PC-9 (cell line): ENCODE measurements around the gene TTC13. TPM values are rescaled to one million over a fixed set of nuclear protein-coding genes. Genes with fewer than 3 reads are reported as not detected.

Experiments
- BruUV-seq: library from RNA; stranded (reverse); fragments of 400-500 nt; replicated peaks from 2 replicates; lab custom pipeline; 2021; lab: Mats Ljungman, UMichigan
- CTCF ChIA-PET: fragments of 300-600 bp; sonication (Branson Sonifier 250); formaldehyde crosslinking; loops from one replicate; lab custom pipeline; 2022; ENCODE audit warnings: antibody characterized with exemption; lab: Charles Lee
- POLR2A ChIA-PET: fragments of 300-600 bp; sonication (Branson Sonifier 250); formaldehyde crosslinking; loops from one replicate; lab custom pipeline; 2022; ENCODE audit warnings: antibody characterized with exemption; ENCODE audit not compliant: unreplicated experiment; lab: Charles Lee
- DNase-seq, 2 experiments: peaks; one replicate each; pipeline versions ENCODE4 v3.0.0 to v3.0.0-alpha.2; 2015 to 2022; ENCODE audit warnings: mixed read lengths in 1 of 2
- H2AFZ ChIP-seq: fragments of 200-600 bp; sonication (generic); 2 replicates; pipeline ENCODE4 v1.8.1; 2017; ENCODE audit warnings: antibody characterized with exemption
- H3F3A ChIP-seq: fragments of 200-600 bp; sonication (generic); 2 replicates; pipeline ENCODE4 v1.8.1; 2017; ENCODE audit warnings: antibody characterized with exemption, mild to moderate bottlenecking, low read depth; ENCODE audit not compliant: insufficient read depth
- H3K27ac ChIP-seq: fragments of 200-600 bp; sonication (generic); 2 replicates; pipeline ENCODE4 v1.6.1; 2016; ENCODE audit warnings: mixed run types
- H3K27me3 ChIP-seq: fragments of 200-600 bp; sonication (generic); 2 replicates; pipeline ENCODE4 v1.6.1; 2016; ENCODE audit warnings: low read depth, mixed run types; ENCODE audit not compliant: insufficient read depth
- H3K36me3 ChIP-seq: fragments of 200-600 bp; sonication (generic); 2 replicates; pipeline ENCODE4 v1.6.1; 2016; ENCODE audit warnings: low read depth, mixed run types
- H3K4me1 ChIP-seq: fragments of 200-600 bp; sonication (generic); replicated peaks from 2 replicates; pipeline ENCODE4 v1.6.1; 2016; ENCODE audit warnings: mixed run types; ENCODE audit not compliant: insufficient read depth
- H3K4me2 ChIP-seq: fragments of 200-600 bp; sonication (generic); 2 replicates; pipeline ENCODE4 v1.6.1; 2017; ENCODE audit warnings: mixed run types
- H3K4me3 ChIP-seq: fragments of 200-600 bp; sonication (generic); 2 replicates; pipeline ENCODE4 v1.6.1; 2016; ENCODE audit warnings: mixed run types
- H3K79me2 ChIP-seq: fragments of 200-600 bp; sonication (generic); 2 replicates; pipeline ENCODE4 v1.6.1; 2017; ENCODE audit warnings: low read depth, mixed run types
- H3K9me2 ChIP-seq: fragments of 200-600 bp; sonication (generic); 2 replicates; pipeline ENCODE4 v1.8.1; 2017; ENCODE audit warnings: mild to moderate bottlenecking; ENCODE audit not compliant: insufficient read depth
- H3K9me3 ChIP-seq: fragments of 200-600 bp; sonication (generic); 2 replicates; pipeline ENCODE4 v1.8.1; 2016; ENCODE audit warnings: low read depth; ENCODE audit not compliant: insufficient read depth
- H4K20me1 ChIP-seq: fragments of 200-600 bp; sonication (generic); 2 replicates; pipeline ENCODE4 v1.8.1; 2017; ENCODE audit not compliant: insufficient read depth
- EZH2 ChIP-seq: fragments of 200-600 bp; sonication (generic); IDR thresholded peaks from 2 replicates; pipeline ENCODE4 v1.8.0; 2017; ENCODE audit warnings: antibody characterized with exemption, low read depth
- intact Hi-C: fragments of 100-400 bp; cut with micrococcal nuclease; formaldehyde crosslinking; loops from one replicate; pipeline ENCODE4 v1.10.0; 2022; ENCODE audit not compliant: unreplicated experiment
- total RNA-seq: library from RNA; stranded (reverse); gene quantifications from 2 replicates; pipeline ENCODE4 v1.2.3, GENCODE V29; 2021
- TF ChIP-seq, protein P1 (sequence below): fragments of 200-600 bp; sonication (generic); conservative IDR thresholded peaks from 2 replicates; pipeline ENCODE4 v1.6.1; 2017; ENCODE audit warnings: mixed run types, antibody characterized with exemption, mild to moderate bottlenecking, moderate library complexity

The TTC13 gene
- total RNA-seq, 1 experiment from 2014 or later, result 7.5 TPM

DNA sequence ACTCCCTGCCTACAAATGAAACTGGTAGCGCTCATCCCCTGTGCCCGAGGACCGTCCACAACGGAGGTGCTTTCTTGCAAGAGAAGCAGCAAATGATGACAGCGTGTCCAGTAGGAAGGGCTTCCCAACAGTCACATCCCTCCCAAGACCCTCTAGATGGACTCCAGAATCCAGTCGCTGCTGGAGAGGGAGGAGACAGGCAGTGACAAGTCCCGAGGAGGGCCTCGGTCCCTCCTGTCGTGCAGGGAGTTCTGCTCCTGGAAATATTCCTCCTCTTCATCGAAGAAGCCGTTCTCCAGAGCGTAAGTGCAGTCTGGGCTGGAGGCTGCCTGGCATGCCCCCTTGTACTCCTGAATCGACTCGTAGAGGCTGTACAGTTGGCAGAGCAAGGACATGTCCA is 41.0 kb upstream of the TTC13 start:
- Histone ChIP-seq H3K36me3 (no peaks in the 10 kb centered on the region), H3K27me3 (peaks cover 9% of the 10 kb centered on the region; the same call in 1 of the 2 replicates), H3K27ac (no peak overlapping the region), H2AFZ (peak overlapping the region; percentile 15; the same call in 1 of the 2 replicates), H3K79me2 (no peaks in the 10 kb centered on the region), H3F3A (no peaks in the 10 kb centered on the region), H3K4me2 (peak overlapping the region; percentile 66), H3K9me2 (no peaks in the 10 kb centered on the region), H3K4me3 (peak overlapping the region; percentile 26; the same call in 1 of the 2 replicates), H4K20me1 (no peaks in the 10 kb centered on the region), H3K9me3 (no peaks in the 10 kb centered on the region), H3K4me1 (peaks cover 5% of the 10 kb centered on the region; the same call in 1 of the 2 replicates)
- intact Hi-C loops, result no loop called here
- TF ChIP-seq, protein P1, sequence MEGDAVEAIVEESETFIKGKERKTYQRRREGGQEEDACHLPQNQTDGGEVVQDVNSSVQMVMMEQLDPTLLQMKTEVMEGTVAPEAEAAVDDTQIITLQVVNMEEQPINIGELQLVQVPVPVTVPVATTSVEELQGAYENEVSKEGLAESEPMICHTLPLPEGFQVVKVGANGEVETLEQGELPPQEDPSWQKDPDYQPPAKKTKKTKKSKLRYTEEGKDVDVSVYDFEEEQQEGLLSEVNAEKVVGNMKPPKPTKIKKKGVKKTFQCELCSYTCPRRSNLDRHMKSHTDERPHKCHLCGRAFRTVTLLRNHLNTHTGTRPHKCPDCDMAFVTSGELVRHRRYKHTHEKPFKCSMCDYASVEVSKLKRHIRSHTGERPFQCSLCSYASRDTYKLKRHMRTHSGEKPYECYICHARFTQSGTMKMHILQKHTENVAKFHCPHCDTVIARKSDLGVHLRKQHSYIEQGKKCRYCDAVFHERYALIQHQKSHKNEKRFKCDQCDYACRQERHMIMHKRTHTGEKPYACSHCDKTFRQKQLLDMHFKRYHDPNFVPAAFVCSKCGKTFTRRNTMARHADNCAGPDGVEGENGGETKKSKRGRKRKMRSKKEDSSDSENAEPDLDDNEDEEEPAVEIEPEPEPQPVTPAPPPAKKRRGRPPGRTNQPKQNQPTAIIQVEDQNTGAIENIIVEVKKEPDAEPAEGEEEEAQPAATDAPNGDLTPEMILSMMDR, result no peak
- no peak for TF ChIP-seq EZH2
- DNase-seq, result no peak
- no TSS peak for BruUV-seq
- ChIA-PET POLR2A (no interaction called here), CTCF (no interaction called here)

DNA sequence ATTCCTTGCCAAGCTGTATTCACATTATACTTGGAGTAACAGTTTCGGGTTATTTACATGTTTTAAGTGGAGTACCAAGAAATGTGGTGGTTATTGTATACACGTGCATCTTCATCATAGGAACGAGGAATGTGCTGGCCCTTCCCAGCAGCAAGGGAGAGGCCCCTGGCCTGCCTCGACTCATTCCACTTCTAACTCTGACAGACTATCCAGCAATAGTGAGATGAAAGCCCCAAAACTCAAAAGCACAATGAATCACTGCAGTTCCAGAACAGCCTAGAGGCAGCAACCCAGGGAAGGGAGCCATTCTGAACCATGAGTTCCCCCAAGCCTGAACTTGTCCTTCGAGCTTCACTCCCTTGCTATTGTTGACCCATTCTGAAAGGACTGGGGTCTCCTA is 38.3 kb upstream of the TTC13 start:
- POLR2A ChIA-PET, result no interaction called here
- no TSS peak for BruUV-seq
- H3K27ac ChIP-seq, result no peak overlapping the region

DNA sequence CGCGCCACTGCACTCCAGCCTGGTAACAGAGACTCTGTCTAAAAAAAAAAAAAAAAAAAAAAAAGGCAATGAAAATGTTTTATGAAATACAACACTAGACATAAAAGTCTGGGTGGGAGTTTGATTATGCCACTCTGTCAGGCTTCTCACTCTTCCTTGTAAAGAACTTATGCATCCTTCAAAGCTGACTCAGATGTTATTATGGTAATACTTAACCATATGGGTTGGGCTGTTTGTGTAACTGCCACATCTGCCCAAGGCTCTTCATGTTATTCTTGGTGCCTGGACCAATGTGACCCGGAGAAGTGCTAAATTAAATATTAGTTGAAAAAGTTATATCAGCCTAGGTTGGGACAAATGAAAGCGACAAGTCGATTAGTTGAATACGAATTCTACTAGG is 37.6 kb upstream of the TTC13 start:
- no peak overlapping the region for H3K27ac ChIP-seq

More for the DNA sequence above, 38.3 kb upstream of the TTC13 start:
- Histone ChIP-seq H2AFZ (no peak overlapping the region), H4K20me1 (no peaks in the 10 kb centered on the region), H3K4me1 (peaks cover 5% of the 10 kb centered on the region; the same call in 1 of the 2 replicates), H3K9me2 (no peaks in the 10 kb centered on the region), H3K27me3 (peaks cover 14% of the 10 kb centered on the region), H3F3A (no peaks in the 10 kb centered on the region), H3K36me3 (no peaks in the 10 kb centered on the region), H3K79me2 (no peaks in the 10 kb centered on the region), H3K4me2 (no peak overlapping the region), H3K9me3 (no peaks in the 10 kb centered on the region), H3K4me3 (no peak overlapping the region)
- TF ChIP-seq, protein P1, result no peak
- no peak for TF ChIP-seq EZH2
- intact Hi-C loops, result no loop called here
- DNase-seq, result no peak
- CTCF ChIA-PET, result no interaction called here

More for the DNA sequence above, 37.6 kb upstream of the TTC13 start:
- H3K79me2 ChIP-seq, result no peaks in the 10 kb centered on the region
- no peaks in the 10 kb centered on the region for H3K9me2 ChIP-seq
- H3K27me3 ChIP-seq, result peaks cover 21% of the 10 kb centered on the region
- POLR2A ChIA-PET, result no interaction called here
- H3K4me1 ChIP-seq, result peaks cover 5% of the 10 kb centered on the region; the same call in 1 of the 2 replicates
- no peaks in the 10 kb centered on the region for H3K36me3 ChIP-seq
- no peaks in the 10 kb centered on the region for H3K9me3 ChIP-seq
- intact Hi-C loops, result no loop called here
- TF ChIP-seq, protein P1, result no peak
- TF ChIP-seq EZH2, result no peak
- BruUV-seq, result no TSS peak
- no peak overlapping the region for H3K4me3 ChIP-seq
- H2AFZ ChIP-seq, result no peak overlapping the region
- CTCF ChIA-PET, result no interaction called here
- no peaks in the 10 kb centered on the region for H3F3A ChIP-seq
- no peak overlapping the region for H3K4me2 ChIP-seq
- H4K20me1 ChIP-seq, result no peaks in the 10 kb centered on the region
- DNase-seq, result no peak
